HG03066 (cell line): ENCODE measurements around the gene ITFG1.

Experiments
- ATAC-seq: cut with Tn5 transposase; IDR thresholded peaks from one replicate; pipeline ENCODE4 v1.9.1; 2021; ENCODE audit warnings: low read depth; ENCODE audit not compliant: unreplicated experiment

Gene ITFG1

DNA sequence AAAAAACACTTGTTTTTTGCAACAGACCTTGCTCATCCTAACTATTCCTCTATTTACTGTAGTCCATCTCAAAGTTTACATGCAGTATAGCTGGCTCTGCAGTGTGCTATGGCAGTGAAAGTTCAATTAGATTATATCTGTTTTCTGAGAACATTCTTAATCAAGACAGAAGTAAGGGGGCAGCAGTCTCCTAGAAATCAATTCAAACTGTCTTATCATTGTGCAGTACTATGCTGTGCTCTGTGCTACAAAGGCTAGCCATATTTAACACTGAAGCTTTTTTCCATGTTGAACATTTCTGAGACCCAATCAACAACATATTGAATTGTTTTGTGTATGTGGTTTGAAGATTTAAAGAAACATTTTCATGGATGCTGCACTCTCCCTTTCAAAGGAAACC, 328.6 kb downstream of the ITFG1 start:
- ATAC-seq, result no peak

DNA sequence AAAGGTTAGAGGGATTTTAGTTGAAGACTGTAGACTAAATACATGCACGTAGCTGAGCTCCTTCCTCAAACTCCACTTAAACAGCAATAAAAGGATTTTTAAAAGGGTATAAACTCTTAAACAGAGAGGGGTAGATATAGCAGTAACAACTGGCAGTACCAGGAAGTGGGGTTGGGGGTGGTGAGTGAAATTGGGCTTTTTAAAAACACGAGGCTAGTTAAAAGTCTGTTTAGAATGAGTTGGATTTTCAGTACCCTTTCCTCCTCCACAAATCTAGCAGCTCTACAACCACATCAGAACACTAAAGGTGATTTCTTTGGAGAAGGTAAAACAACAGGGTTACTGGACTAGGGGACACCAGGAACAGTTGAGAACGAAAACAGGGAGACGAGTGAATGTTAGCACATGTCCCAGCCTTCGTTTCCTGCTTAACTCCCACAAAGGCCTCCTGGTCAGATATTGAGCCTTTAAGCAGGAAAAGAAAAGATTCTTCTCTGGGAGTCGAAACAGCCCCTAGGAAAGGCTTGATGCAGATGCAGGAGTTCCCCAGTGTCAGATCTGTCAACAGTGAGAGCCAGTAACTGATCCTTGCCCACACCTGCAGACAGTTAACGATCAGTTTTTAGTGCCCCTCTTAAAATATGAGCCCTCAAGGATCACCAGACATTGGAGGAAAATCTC, 331.0 kb downstream of the ITFG1 start:
- no peak for ATAC-seq

GRCh38 chr16:47127541-47127940, 333.3 kb downstream of the ITFG1 start:
- ATAC-seq, result no peak

GRCh38 chr16:47125757-47126156, 335.1 kb downstream of the ITFG1 start:
- no peak for ATAC-seq

DNA sequence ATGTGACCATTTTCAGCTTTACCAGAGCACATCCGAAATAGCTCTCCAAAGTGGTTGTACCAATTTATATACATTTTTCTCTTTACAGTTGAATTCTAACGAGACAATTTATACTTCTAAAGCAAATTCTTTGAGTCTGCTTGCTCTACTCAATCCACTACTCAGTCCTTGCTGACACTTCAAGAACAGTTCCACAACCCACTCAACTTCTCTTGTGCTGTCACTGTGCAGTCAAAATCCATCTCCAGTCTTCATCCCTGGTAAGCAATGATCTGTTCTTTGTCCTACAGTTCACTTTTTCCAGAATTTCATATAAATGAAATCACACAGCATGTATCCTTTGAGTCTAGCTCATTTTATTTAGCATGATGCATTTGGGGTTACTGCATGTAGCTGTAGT, 347.7 kb downstream of the ITFG1 start:
- no peak for ATAC-seq

DNA sequence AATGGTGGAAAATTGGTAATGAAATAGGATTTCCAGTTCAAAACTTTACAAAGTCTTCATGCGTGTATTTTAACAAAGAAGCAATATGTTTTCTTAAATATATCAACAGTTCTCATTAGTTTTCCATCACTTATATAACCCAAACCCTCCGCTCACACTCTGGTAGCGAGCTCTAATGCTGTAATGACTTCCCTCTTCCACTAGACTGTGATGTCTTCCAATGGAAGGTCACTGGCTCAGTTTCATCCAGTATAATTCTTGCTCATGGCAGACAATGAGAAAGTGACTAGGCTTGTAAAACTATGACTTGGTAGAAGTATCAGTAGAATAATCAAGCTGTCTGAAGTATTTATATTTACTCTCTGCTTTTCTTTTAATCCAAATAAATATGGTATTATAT, 349.9 kb downstream of the ITFG1 start:
- no peak for ATAC-seq

- no peak for ATAC-seq
These were observed 351.5 kb downstream of the ITFG1 start for GRCh38 chr16:47109361-47109760.
